Uterus (tissue), 4 donors: ENCODE results near the gene ARL13A. TPM values are rescaled to one million over a fixed set of nuclear protein-coding genes. Genes with fewer than 3 reads are reported as not detected.

ENCODE experiments used
- DNase-seq, 2 donors: peaks; one replicate each; pipeline ENCODE4 v3.0.0-alpha.2; 2019 to 2020
- H3K27ac ChIP-seq, 2 donors: fragments of 200-600 bp; sonication (generic); 1 replicate in 1 of 2; 2 replicates in 1 of 2; pipeline ENCODE4 v1.5.1; 2016 to 2018
- H3K27me3 ChIP-seq, 2 donors: fragments of 200-600 bp; sonication (generic); one replicate each; pipeline ENCODE4 v1.5.1; 2018 to 2019; ENCODE audit warnings: control low read depth in 1 of 2
- H3K36me3 ChIP-seq, 2 donors: fragments of 200-600 bp; sonication (generic); one replicate each; pipeline ENCODE4 v1.5.1; 2019; ENCODE audit warnings: control low read depth in 1 of 2
- H3K4me1 ChIP-seq, 2 donors: fragments of 200-600 bp; sonication (generic); one replicate each; pipeline ENCODE4 v1.5.1; 2018 to 2019; ENCODE audit warnings: control low read depth in 1 of 2
- H3K4me3 ChIP-seq, 2 donors: fragments of 200-600 bp; sonication (generic); 1 replicate in 1 of 2; 2 replicates in 1 of 2; pipeline ENCODE4 v1.5.1; 2018 to 2019; ENCODE audit warnings: mild to moderate bottlenecking in 1 of 2
- H3K9me3 ChIP-seq, 2 donors: fragments of 200-600 bp; sonication (generic); one replicate each; pipeline ENCODE4 v1.5.1; 2019; ENCODE audit warnings: control low read depth in 1 of 2
- CTCF ChIP-seq, 4 experiments: fragments of 200-600 bp in 2 of 4; fragments of 450-650 bp in 2 of 4; sonication (generic) in 2 of 4; IDR thresholded peaks; one replicate each; pipeline ENCODE4 v1.5.1; 2016 to 2019; ENCODE audit warnings: antibody characterized with exemption in 4 of 4, mild to moderate bottlenecking in 2 of 4, moderate library complexity in 1 of 4
- POLR2A ChIP-seq, 2 donors: fragments of 450-650 bp; IDR thresholded peaks; one replicate each; pipeline ENCODE4 v1.6.1; 2016; ENCODE audit warnings: antibody characterized with exemption in 2 of 2, mild to moderate bottlenecking in 1 of 2, moderate library complexity in 1 of 2
- intact Hi-C: fragments of 100-400 bp; cut with DNase I; formaldehyde crosslinking; loops from one replicate; pipeline ENCODE4 v1.15.1; 2023; ENCODE audit warnings: low total_unique reads
- total RNA-seq, 4 donors: library from RNA; depleted of rRNA in 3 of 4; stranded (reverse); fragments of >200 nt in 3 of 4; gene quantifications; one replicate each; pipeline versions ENCODE4 v1.1.0 to v1.2.4, GENCODE V29; 2014 to 2023
- donor health status: DM: yes; HTN: yes; CAD: no.

Gene ARL13A
- total RNA-seq, 4 donors from 2014 or later = not detected

GRCh38 chrX:100962811-100963210 lies 6.7 kb upstream of the ARL13A start:
- no peaks in the 10 kb centered on the region for H3K36me3 ChIP-seq
- no peak overlapping the region for H3K4me3 ChIP-seq
- no peaks in the 10 kb centered on the region for H3K4me1 ChIP-seq
- H3K27ac ChIP-seq = no peak overlapping the region
- no peak for DNase-seq
- no peaks in the 10 kb centered on the region for H3K9me3 ChIP-seq
- peaks cover 0 to 3% of the 10 kb centered on the region in 2 donors for H3K27me3 ChIP-seq
- TF ChIP-seq POLR2A (IDR thresholded peaks at IDR 0.05) (no peak), CTCF (IDR thresholded peaks at IDR 0.05) (no peak)
- intact Hi-C loops = no loop called here

- no peaks in the 10 kb centered on the region for H3K4me1 ChIP-seq
- H3K27me3 ChIP-seq = no peaks in the 10 kb centered on the region
- TF ChIP-seq CTCF (IDR thresholded peaks at IDR 0.05) = no peak
- TF ChIP-seq POLR2A (IDR thresholded peaks at IDR 0.05) = no peak
- no peaks in the 10 kb centered on the region for H3K36me3 ChIP-seq
- DNase-seq = no peak
- H3K4me3 ChIP-seq = no peak overlapping the region
- no peak overlapping the region for H3K27ac ChIP-seq
- intact Hi-C loops = no loop called here
- H3K9me3 ChIP-seq = no peaks in the 10 kb centered on the region
Observed at GRCh38 chrX:100964362-100964761, 5.1 kb upstream of the ARL13A start.

- H3K27ac ChIP-seq = no peak overlapping the region
- no peaks in the 10 kb centered on the region for H3K9me3 ChIP-seq
- no peak overlapping the region for H3K4me3 ChIP-seq
- TF ChIP-seq CTCF (IDR thresholded peaks at IDR 0.05) (no peak), POLR2A (IDR thresholded peaks at IDR 0.05) (no peak)
- intact Hi-C loops = no loop called here
- H3K4me1 ChIP-seq = no peaks in the 10 kb centered on the region
- no peak for DNase-seq
- H3K36me3 ChIP-seq = no peaks in the 10 kb centered on the region
- H3K27me3 ChIP-seq = no peaks in the 10 kb centered on the region
Observed at GRCh38 chrX:100969936-100970335, 428 bp downstream of the ARL13A start.

DNA sequence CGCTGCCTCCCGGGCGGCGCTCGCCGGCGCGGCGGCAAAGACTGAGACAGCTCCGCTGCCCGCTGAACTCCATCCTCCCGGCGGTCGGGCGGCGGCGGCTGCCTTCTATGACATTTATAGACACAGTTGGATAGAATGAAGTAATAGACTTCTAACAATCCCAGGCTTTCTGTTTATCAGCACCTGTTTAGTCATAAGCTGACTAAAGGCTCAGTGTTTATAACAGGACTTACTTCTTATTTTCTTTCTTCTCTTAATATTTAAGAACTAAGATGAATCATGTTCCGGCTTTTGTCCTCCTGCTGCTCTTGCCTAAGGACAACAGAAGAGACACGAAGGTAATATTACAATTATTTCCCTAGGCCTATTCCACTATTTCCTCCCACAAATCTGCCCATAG lies 3.9 kb downstream of the ARL13A start:
- Histone ChIP-seq H3K27ac (no peak overlapping the region), H3K4me3 (no peak overlapping the region), H3K4me1 (no peaks in the 10 kb centered on the region), H3K9me3 (no peaks in the 10 kb centered on the region), H3K27me3 (no peaks in the 10 kb centered on the region), H3K36me3 (no peaks in the 10 kb centered on the region)
- intact Hi-C loops = no loop called here
- no peak for DNase-seq
- TF ChIP-seq CTCF (IDR thresholded peaks at IDR 0.05) (no peak), POLR2A (IDR thresholded peaks at IDR 0.05) (no peak)

DNA sequence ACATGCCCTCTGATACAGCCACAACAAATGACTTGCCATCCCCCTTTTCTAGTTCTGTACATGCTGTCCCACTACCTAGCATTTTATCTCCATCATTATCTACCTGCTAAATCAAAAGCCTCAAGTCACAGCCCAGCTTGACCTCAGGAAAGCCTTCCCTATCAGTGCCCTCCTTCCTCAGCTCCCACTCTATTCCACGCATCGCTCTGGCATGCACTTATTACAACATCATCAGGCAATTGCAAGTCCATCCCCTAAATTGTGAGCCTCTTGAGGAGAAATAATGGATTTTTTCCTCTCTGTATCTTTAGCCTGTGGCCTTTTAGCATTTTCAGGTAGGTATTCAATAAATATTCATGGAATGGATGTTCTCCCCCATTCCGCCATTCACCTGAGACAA lies 5.7 kb downstream of the ARL13A start:
- Histone ChIP-seq H3K27me3 (no peaks in the 10 kb centered on the region), H3K27ac (no peak overlapping the region), H3K9me3 (no peaks in the 10 kb centered on the region), H3K36me3 (no peaks in the 10 kb centered on the region), H3K4me3 (no peak overlapping the region), H3K4me1 (no peaks in the 10 kb centered on the region)
- no peak for TF ChIP-seq CTCF (IDR thresholded peaks at IDR 0.05)
- no peak for TF ChIP-seq POLR2A (IDR thresholded peaks at IDR 0.05)
- intact Hi-C loops = no loop called here
- DNase-seq = no peak
